Loucy (cell line): ENCODE measurements around the gene FSTL4.

Experiments
- H2AFZ ChIP-seq: fragments of 200-600 bp; sonication (generic); 2 replicates; pipeline ENCODE4 v1.6.0; 2016; ENCODE audit warnings: antibody characterized with exemption, mild to moderate bottlenecking, low read length, moderate library complexity
- H3F3A ChIP-seq: fragments of 200-600 bp; 2 replicates; pipeline ENCODE4 v1.6.0; 2016; ENCODE audit warnings: antibody characterized with exemption, low read depth, mild to moderate bottlenecking
- H3K27me3 ChIP-seq: fragments of 200-600 bp; sonication (generic); 2 replicates; pipeline ENCODE4 v1.6.1; 2014; ENCODE audit warnings: low read length, mild to moderate bottlenecking; ENCODE audit not compliant: insufficient read depth, poor library complexity, severe bottlenecking
- H3K36me3 ChIP-seq: fragments of 200-600 bp; sonication (generic); 2 replicates; pipeline ENCODE4 v1.6.1; 2016; ENCODE audit warnings: low read length; ENCODE audit not compliant: insufficient read depth
- H3K4me1 ChIP-seq: fragments of 200-600 bp; sonication (generic); 2 replicates; pipeline ENCODE4 v1.5.1; 2014; ENCODE audit warnings: low read length, mild to moderate bottlenecking; ENCODE audit not compliant: insufficient read depth, poor library complexity, severe bottlenecking
- H3K4me2 ChIP-seq: fragments of 200-600 bp; sonication (generic); 2 replicates; pipeline ENCODE4 v1.6.0; 2014; ENCODE audit warnings: antibody characterized with exemption, low read length, low read depth, mild to moderate bottlenecking; ENCODE audit not compliant: poor library complexity, severe bottlenecking
- H3K4me3 ChIP-seq: fragments of 200-600 bp; sonication (generic); 2 replicates; pipeline ENCODE4 v1.5.1; 2014; ENCODE audit warnings: low read length, mild to moderate bottlenecking, mixed read lengths; ENCODE audit not compliant: poor library complexity, severe bottlenecking
- H3K79me2 ChIP-seq: fragments of 200-600 bp; sonication (generic); 2 replicates; pipeline ENCODE4 v1.6.1; 2014; ENCODE audit warnings: low read length; ENCODE audit not compliant: insufficient read depth
- H3K9ac ChIP-seq: fragments of 200-600 bp; sonication (generic); 2 replicates; pipeline ENCODE4 v1.6.0; 2014; ENCODE audit warnings: mild to moderate bottlenecking, low read depth, low read length, moderate library complexity; ENCODE audit not compliant: poor library complexity, severe bottlenecking
- H3K9me2 ChIP-seq: fragments of 200-600 bp; sonication (generic); replicated peaks from 2 replicates; pipeline ENCODE4 v1.6.1; 2016; ENCODE audit warnings: low read depth, low read length, mixed read lengths
- H3K9me3 ChIP-seq: fragments of 200-600 bp; sonication (generic); 2 replicates; pipeline ENCODE4 v1.6.1; 2014; ENCODE audit warnings: mild to moderate bottlenecking, antibody characterized with exemption, low read length, low read depth; ENCODE audit not compliant: insufficient read depth
- H4K20me1 ChIP-seq: fragments of 200-600 bp; sonication (generic); 2 replicates; pipeline ENCODE4 v1.6.0; 2014; ENCODE audit warnings: antibody characterized with exemption, low read length, mild to moderate bottlenecking; ENCODE audit not compliant: insufficient read depth, poor library complexity, severe bottlenecking
- CTCF ChIP-seq: fragments of 200-600 bp; sonication (generic); conservative IDR thresholded peaks from 2 replicates; pipeline ENCODE4 v1.5.1; 2014; ENCODE audit warnings: mild to moderate bottlenecking, antibody characterized with exemption, low read length
- EZH2phosphoT487 ChIP-seq: fragments of 200-600 bp; IDR thresholded peaks from 2 replicates; pipeline ENCODE4 v1.6.1; 2018; ENCODE audit warnings: antibody characterized with exemption, mild to moderate bottlenecking, moderate library complexity, borderline replicate concordance

Gene FSTL4

GRCh38 chr5:133439859-133440258 lies 172.5 kb downstream of the FSTL4 start:
- H3K4me3 ChIP-seq: no peak overlapping the region
- H3K27me3 ChIP-seq: no peaks in the 10 kb centered on the region
- no peaks in the 10 kb centered on the region for H3F3A ChIP-seq
- H3K9ac ChIP-seq: no peak overlapping the region
- no peaks in the 10 kb centered on the region for H3K9me2 ChIP-seq
- no peak overlapping the region for H3K4me2 ChIP-seq
- TF ChIP-seq EZH2phosphoT487 (no peak), CTCF (no peak)
- no peaks in the 10 kb centered on the region for H3K4me1 ChIP-seq
- H4K20me1 ChIP-seq: no peaks in the 10 kb centered on the region
- no peak overlapping the region for H2AFZ ChIP-seq
- no peaks in the 10 kb centered on the region for H3K79me2 ChIP-seq
- no peaks in the 10 kb centered on the region for H3K9me3 ChIP-seq
- H3K36me3 ChIP-seq: no peaks in the 10 kb centered on the region

GRCh38 chr5:133438487-133438886 lies 173.9 kb downstream of the FSTL4 start:
- Histone ChIP-seq H2AFZ (no peak overlapping the region), H3K4me1 (no peaks in the 10 kb centered on the region), H3K9me2 (no peaks in the 10 kb centered on the region), H3K9me3 (no peaks in the 10 kb centered on the region), H3K4me3 (no peak overlapping the region), H3K27me3 (no peaks in the 10 kb centered on the region), H3K4me2 (no peak overlapping the region), H3K9ac (no peak overlapping the region), H3K79me2 (no peaks in the 10 kb centered on the region), H3K36me3 (no peaks in the 10 kb centered on the region), H4K20me1 (no peaks in the 10 kb centered on the region), H3F3A (no peaks in the 10 kb centered on the region)
- TF ChIP-seq EZH2phosphoT487: no peak
- no peak for TF ChIP-seq CTCF

DNA sequence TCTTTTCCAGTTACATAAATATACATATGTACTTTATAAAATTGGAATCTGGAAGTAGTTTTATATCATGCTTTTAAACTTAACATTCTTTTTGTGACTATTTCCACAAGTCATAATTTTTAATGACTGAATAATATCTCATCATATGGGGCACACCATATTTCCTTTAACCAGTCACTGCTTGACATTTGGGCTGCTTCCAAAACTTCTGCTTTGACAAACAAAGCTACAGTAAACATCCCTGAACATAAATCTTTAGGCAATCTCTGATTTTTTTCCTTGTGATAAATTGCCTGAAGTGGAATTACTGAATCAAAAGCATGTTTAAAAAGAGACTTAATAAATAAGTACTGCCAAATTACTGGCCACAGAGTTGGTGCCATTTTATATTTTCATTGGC lies 178.0 kb downstream of the FSTL4 start:
- Histone ChIP-seq H3K4me2 (no peak overlapping the region), H3K9ac (no peak overlapping the region), H4K20me1 (no peaks in the 10 kb centered on the region), H3K9me2 (no peaks in the 10 kb centered on the region), H3F3A (no peaks in the 10 kb centered on the region), H2AFZ (no peak overlapping the region), H3K9me3 (no peaks in the 10 kb centered on the region), H3K4me1 (no peaks in the 10 kb centered on the region), H3K79me2 (no peaks in the 10 kb centered on the region), H3K27me3 (no peaks in the 10 kb centered on the region), H3K36me3 (no peaks in the 10 kb centered on the region), H3K4me3 (no peak overlapping the region)
- no peak for TF ChIP-seq CTCF
- no peak for TF ChIP-seq EZH2phosphoT487
